A549 treated with DMSO at 1 μM for 4 hours (cell line): ENCODE data around the gene IGHMBP2. TPM values are rescaled to one million over a fixed set of nuclear protein-coding genes. Genes with fewer than 3 reads are reported as not detected.

Experiments used
- total RNA-seq: library from RNA; stranded (reverse); fragments of 200-300 nt; extraction: Qiagen RNA extraction; gene quantifications from 5 replicates; pipeline ENCODE4 v1.2.3, GENCODE V29; 2022; ENCODE audit warnings: low read depth

The IGHMBP2 gene
- total RNA-seq = 14.5 to 17.0 TPM (median 15.7 TPM) in 5 replicates

GRCh38 chr11:68903288-68904247, at the start of gene IGHMBP2, which contains the start of gene MRPL21:
Gene IGHMBP2 (plus strand): TSS chr11:68903891. CDS start chr11:68903953, 62 bp downstream.
Gene MRPL21 (minus strand): TSS chr11:68903832. CDS start chr11:68903810, 22 bp downstream.

DNA sequence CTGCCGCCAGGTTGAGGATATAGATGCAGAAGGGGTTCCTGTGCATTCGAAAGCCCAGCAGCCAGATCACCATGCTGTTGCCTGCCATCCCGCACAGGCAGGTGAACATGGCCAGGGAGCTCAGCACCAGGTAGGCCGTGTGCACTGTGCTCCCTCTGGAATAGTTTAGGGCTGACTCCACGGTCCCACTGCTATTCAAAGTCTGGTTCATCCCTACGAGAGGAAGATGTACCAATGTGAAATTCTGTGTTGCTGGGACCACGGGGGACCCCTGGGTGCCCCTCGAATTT, 77.0 kb downstream of the IGHMBP2 start, which contains the start of gene MRGPRD:
Gene MRGPRD, minus strand, starts transcription at position 211 of the 290 bp plus-strand sequence. Its CDS starts 0 bp downstream, at position 211.

Other genes with a start within 250 kb of the IGHMBP2 start
- 11.1 to 22.8 TPM (median 17.5 TPM) in 5 replicates for gene GAL, start 219.3 kb upstream of the IGHMBP2 start, total RNA-seq
- 3.1 to 6.8 TPM (median 5.3 TPM) in 5 replicates for gene TESMIN, start 152.4 kb upstream of the IGHMBP2 start, total RNA-seq
- 26.1 to 34.8 TPM (median 31.8 TPM) in 5 replicates for gene CPT1A, start 62.0 kb upstream of the IGHMBP2 start, total RNA-seq
- gene MRPL21, start 59 bp upstream of the IGHMBP2 start, total RNA-seq = 125 to 135 TPM (median 133 TPM) in 5 replicates
- not detected in 5 replicates for gene MRGPRD, start 77.1 kb downstream of the IGHMBP2 start, total RNA-seq
- 0.07 to 0.15 TPM (median 0.14 TPM) in 3 of 5 replicates, not detected in the others for gene MRGPRF, start 109.4 kb downstream of the IGHMBP2 start, total RNA-seq
- gene TPCN2, start 145.0 kb downstream of the IGHMBP2 start, total RNA-seq = 10.4 to 12.7 TPM (median 11.7 TPM) in 5 replicates